ENCODE results near the gene ICE2.

- TF ChIP-seq CTCF (IDR thresholded peaks at IDR 0.05; ENCODE audit: insufficient read depth, low read length, poor library complexity, severe bottlenecking) (no peak), EZH2phosphoT487 (conservative IDR thresholded peaks at IDR 0.05; ENCODE audit: low read length) (no peak)
These were observed 97.7 kb downstream of the ICE2 start for GRCh38 chr15:60381148-60381788.

Data from SU-DHL-6 (cell line).